ENCODE results near the gene EOMES. TPM values are rescaled to one million over a fixed set of nuclear protein-coding genes. Genes with fewer than 3 reads are reported as not detected.
A peak's percentile ranks its signal among the peaks of the same experiment; 100 is the strongest.

The EOMES gene
- polyA plus RNA-seq, 3 donors from 2014 or later = 96.5 to 189 (median 158) TPM

- DNase-seq = no peak
Observed at GRCh38 chr3:27729325-27729724, 7.2 kb upstream of the EOMES start.

GRCh38 chr3:27728195-27729087 lies 6.3 kb upstream of the EOMES start:
- Mint-ChIP-seq H3K9me3 (peaks cover 0 to 4% (median 0%) of the 10 kb centered on the region in 6 donors), H3K27me3 (ENCODE audit: low read depth in 3 of 3) (peaks cover 49 to 70% (median 56%) of the 10 kb centered on the region in 3 donors), H3K27ac (no peak overlapping the region), H3K36me3 (no peaks in the 10 kb centered on the region), H3K4me3 (peak overlapping the region; percentile 38 to 80 (median 71)), H3K4me1 (peaks cover 47 to 51% of the 10 kb centered on the region in 2 donors)
- DNase-seq = peak; percentile 23 to 33 (median 32)

More at GRCh38 chr3:27729325-27729724, 7.2 kb upstream of the EOMES start:
- H3K4me3 Mint-ChIP-seq = peak overlapping the region; percentile 15 to 80 (median 38)
- no peaks in the 10 kb centered on the region for H3K36me3 Mint-ChIP-seq
- no peak overlapping the region for H3K27ac Mint-ChIP-seq
- H3K9me3 Mint-ChIP-seq = peaks cover 0 to 4% (median 0%) of the 10 kb centered on the region in 6 donors
- H3K4me1 Mint-ChIP-seq = peaks cover 38 to 42% of the 10 kb centered on the region in 2 donors
- peaks cover 43 to 61% (median 49%) of the 10 kb centered on the region in 3 donors for H3K27me3 Mint-ChIP-seq (ENCODE audit: low read depth in 3 of 3)

GRCh38 chr3:27726240-27726639 lies 4.1 kb upstream of the EOMES start:
- DNase-seq = no peak
- Mint-ChIP-seq H3K27me3 (ENCODE audit: low read depth in 3 of 3) (peaks cover 50 to 69% (median 66%) of the 10 kb centered on the region in 3 donors), H3K4me1 (peaks cover 58 to 63% of the 10 kb centered on the region in 2 donors), H3K27ac (no peak overlapping the region), H3K36me3 (no peaks in the 10 kb centered on the region), H3K4me3 (no peak overlapping the region), H3K9me3 (peaks cover 0 to 4% (median 0%) of the 10 kb centered on the region in 6 donors)

- Mint-ChIP-seq H3K36me3 (peaks cover 0 to 6% (median 6%) of the 10 kb centered on the region in 3 donors), H3K27ac (peak overlapping the region in 1 of 6 donors; percentile 73), H3K9me3 (peaks cover 0 to 2% (median 0%) of the 10 kb centered on the region in 6 donors), H3K4me3 (peak overlapping the region; percentile 87 to 99 (median 99)), H3K27me3 (ENCODE audit: low read depth in 3 of 3) (peaks cover 45 to 68% (median 67%) of the 10 kb centered on the region in 3 donors), H3K4me1 (peaks cover 54 to 60% of the 10 kb centered on the region in 2 donors)
- no peak for DNase-seq
Observed at GRCh38 chr3:27724459-27725197, 2.5 kb upstream of the EOMES start.

GRCh38 chr3:27723815-27724458 lies 1.8 kb upstream of the EOMES start:
- peaks cover 38 to 66% (median 63%) of the 10 kb centered on the region in 3 donors for H3K27me3 Mint-ChIP-seq (ENCODE audit: low read depth in 3 of 3)
- peaks cover 54 to 60% of the 10 kb centered on the region in 2 donors for H3K4me1 Mint-ChIP-seq
- peaks cover 0 to 13% (median 13%) of the 10 kb centered on the region in 3 donors for H3K36me3 Mint-ChIP-seq
- peak overlapping the region in 2 of 6 donors; percentile 73 to 80 for H3K27ac Mint-ChIP-seq
- peaks cover 0 to 2% (median 0%) of the 10 kb centered on the region in 6 donors for H3K9me3 Mint-ChIP-seq
- peak overlapping the region; percentile 87 to 99 (median 99) for H3K4me3 Mint-ChIP-seq
- peak in 1 of 3 donors; percentile 30 for DNase-seq

- Mint-ChIP-seq H3K4me1 (peaks cover 54 to 60% of the 10 kb centered on the region in 2 donors), H3K27me3 (ENCODE audit: low read depth in 3 of 3) (peaks cover 37 to 61% (median 59%) of the 10 kb centered on the region in 3 donors), H3K4me3 (peak overlapping the region; percentile 87 to 99 (median 99)), H3K9me3 (no peaks in the 10 kb centered on the region), H3K36me3 (peaks cover 1 to 17% (median 16%) of the 10 kb centered on the region in 3 donors), H3K27ac (peak overlapping the region in 3 of 6 donors; percentile 20 to 80 (median 73))
- DNase-seq = no peak
Observed at GRCh38 chr3:27723456-27723814, 1.3 kb upstream of the EOMES start.

GRCh38 chr3:27723001-27723445 lies 900 bp upstream of the EOMES start:
- no peaks in the 10 kb centered on the region for H3K9me3 Mint-ChIP-seq
- peak in 1 of 3 donors; percentile 20 for DNase-seq
- H3K4me1 Mint-ChIP-seq = peaks cover 53 to 60% of the 10 kb centered on the region in 2 donors
- peaks cover 36 to 57% (median 57%) of the 10 kb centered on the region in 3 donors for H3K27me3 Mint-ChIP-seq (ENCODE audit: low read depth in 3 of 3)
- H3K27ac Mint-ChIP-seq = peak overlapping the region in 3 of 6 donors; percentile 14 to 80 (median 73)
- peak overlapping the region; percentile 87 to 99 (median 99) for H3K4me3 Mint-ChIP-seq
- peaks cover 5 to 21% (median 20%) of the 10 kb centered on the region in 3 donors for H3K36me3 Mint-ChIP-seq

GRCh38 chr3:27720899-27721716 lies 1.0 kb downstream of the EOMES start:
- H3K36me3 Mint-ChIP-seq = peaks cover 19 to 40% (median 37%) of the 10 kb centered on the region in 3 donors
- H3K4me1 Mint-ChIP-seq = peaks cover 68 to 72% of the 10 kb centered on the region in 2 donors
- peak overlapping the region; percentile 97 to 100 (median 99) for H3K4me3 Mint-ChIP-seq
- H3K27ac Mint-ChIP-seq = peak overlapping the region; percentile 90 to 98 (median 96)
- peaks cover 36 to 56% (median 40%) of the 10 kb centered on the region in 3 donors for H3K27me3 Mint-ChIP-seq (ENCODE audit: low read depth in 3 of 3)
- H3K9me3 Mint-ChIP-seq = no peaks in the 10 kb centered on the region
- DNase-seq = peak in 2 of 3 donors; percentile 29 to 36

GRCh38 chr3:27719314-27720003 lies 2.7 kb downstream of the EOMES start:
- no peaks in the 10 kb centered on the region for H3K9me3 Mint-ChIP-seq

GRCh38 chr3:27718459-27718858 lies 3.7 kb downstream of the EOMES start:
- no peak for DNase-seq
- H3K4me1 Mint-ChIP-seq = peaks cover 77 to 85% of the 10 kb centered on the region in 2 donors
- H3K36me3 Mint-ChIP-seq = peaks cover 31 to 50% (median 43%) of the 10 kb centered on the region in 3 donors
- peak overlapping the region; percentile 90 to 98 (median 96) for H3K27ac Mint-ChIP-seq
- no peaks in the 10 kb centered on the region for H3K9me3 Mint-ChIP-seq
- peaks cover 22 to 52% (median 32%) of the 10 kb centered on the region in 3 donors for H3K27me3 Mint-ChIP-seq (ENCODE audit: low read depth in 3 of 3)
- H3K4me3 Mint-ChIP-seq = peak overlapping the region; percentile 97 to 100 (median 99)

More at GRCh38 chr3:27719314-27720003, 2.7 kb downstream of the EOMES start:
- peaks cover 80 to 85% of the 10 kb centered on the region in 2 donors for H3K4me1 Mint-ChIP-seq
- H3K27me3 Mint-ChIP-seq (ENCODE audit: low read depth in 3 of 3) = peaks cover 31 to 55% (median 37%) of the 10 kb centered on the region in 3 donors
- peak overlapping the region; percentile 97 to 100 (median 99) for H3K4me3 Mint-ChIP-seq
- H3K36me3 Mint-ChIP-seq = peaks cover 24 to 47% (median 43%) of the 10 kb centered on the region in 3 donors
- H3K27ac Mint-ChIP-seq = peak overlapping the region; percentile 90 to 98 (median 96)
- DNase-seq = peak; percentile 33 to 43 (median 41)

GRCh38 chr3:27717200-27717852 lies 4.8 kb downstream of the EOMES start:
- peaks cover 18 to 52% (median 36%) of the 10 kb centered on the region in 3 donors for H3K27me3 Mint-ChIP-seq (ENCODE audit: low read depth in 3 of 3)
- peak overlapping the region; percentile 97 to 100 (median 99) for H3K4me3 Mint-ChIP-seq
- H3K27ac Mint-ChIP-seq = peak overlapping the region; percentile 90 to 98 (median 96)
- H3K4me1 Mint-ChIP-seq = peaks cover 72 to 77% of the 10 kb centered on the region in 2 donors
- no peaks in the 10 kb centered on the region for H3K9me3 Mint-ChIP-seq
- DNase-seq = no peak
- peaks cover 31 to 50% (median 46%) of the 10 kb centered on the region in 3 donors for H3K36me3 Mint-ChIP-seq
